Ovary (tissue), 9 donors: ENCODE results near the gene DIS3L2. TPM values are rescaled to one million over a fixed set of nuclear protein-coding genes. Genes with fewer than 3 reads are reported as not detected.
A peak's percentile ranks its signal among the peaks of the same experiment; 100 is the strongest.
"Not testable (repeated sequence)": the region's sequence is repeated elsewhere in the genome, so short reads cannot be mapped to it uniquely, and the experiment has no call there.

ENCODE experiments used
- DNase-seq, 5 donors: peaks; one replicate each; pipeline ENCODE4 v3.0.0-alpha.2; 2019 to 2020
- H3K27ac ChIP-seq, 2 donors: fragments of 200-600 bp; one replicate each; pipeline versions ENCODE4 v1.5.1 to v1.8.0; 2019 to 2022
- H3K27me3 ChIP-seq: fragments of 200-600 bp; one replicate; pipeline ENCODE4 v1.8.0; 2022
- H3K36me3 ChIP-seq: fragments of 200-600 bp; sonication (generic); one replicate; pipeline ENCODE4 v1.5.1; 2019
- H3K4me1 ChIP-seq: one replicate; pipeline ENCODE4 v1.8.1; 2013; ENCODE audit warnings: mild to moderate bottlenecking, moderate library complexity; ENCODE audit not compliant: insufficient read depth
- H3K4me3 ChIP-seq: fragments of 200-600 bp; sonication (generic); one replicate; pipeline ENCODE4 v1.5.1; 2017
- H3K9me3 ChIP-seq, 2 donors: fragments of 200-600 bp in 1 of 2; sonication (generic) in 1 of 2; one replicate each; pipeline versions ENCODE4 v1.5.1 to v1.8.1; 2013 to 2019; ENCODE audit warnings: mild to moderate bottlenecking in 1 of 2, moderate library complexity in 1 of 2
- EP300 ChIP-seq: sonication (generic); formaldehyde crosslinking; IDR thresholded peaks from one replicate; pipeline ENCODE4 v1.6.1; 2017; ENCODE audit warnings: antibody characterized with exemption
- POLR2A ChIP-seq: fragments of 450-650 bp; IDR thresholded peaks from one replicate; pipeline ENCODE4 v1.6.1; 2017; ENCODE audit warnings: antibody characterized with exemption, mild to moderate bottlenecking, moderate library complexity
- WGBS, 3 donors: extraction: QIAGEN DNeasy Blood & Tissue Kit in 1 of 3; methylation state at CpG; one replicate each; pipeline versions ENCODE4 v1.1.5 to v1.1.7; 2013 to 2017; 5-methylcytosine and 5-hydroxymethylcytosine counted together
- intact Hi-C, 4 donors: fragments of 100-400 bp; cut with DNase I; formaldehyde crosslinking; loops; one replicate each; pipeline versions ENCODE4 v1.11.0 to v1.15.1; 2022 to 2023
- polyA plus RNA-seq, 2 donors: library from polyadenylated mRNA; stranded (reverse); fragments of 200-250 nt in 1 of 2; fragments of 350-450 nt in 1 of 2; fragmentation: Illumina TruSeq in 1 of 2; extraction: RNeasy Lipid Tissue Mini Kit (QIAGEN cat#74804) in 1 of 2; gene quantifications; one replicate each; pipeline ENCODE4 v1.2.3, GENCODE V29; 2013 to 2014
- total RNA-seq, 7 donors: library from RNA; depleted of rRNA in 2 of 7; stranded (reverse); fragments of >200 nt in 2 of 7; fragmentation: NEBNext Ultra II Directional in 3 of 7; extraction: Animal tissue kit (Norgen Biotek cat#: 25700) in 3 of 7; gene quantifications; one replicate each; pipeline versions ENCODE4 v1.1.0 to v1.2.4, GENCODE V29; 2016 to 2023
- TF ChIP-seq, protein P1 (sequence below), 3 donors: fragments of 450-650 bp in 2 of 3; fragments of 200-600 bp in 1 of 3; IDR thresholded peaks; one replicate each; pipeline versions ENCODE4 v1.5.1 to v1.8.0; 2016 to 2022; ENCODE audit warnings: antibody characterized with exemption in 3 of 3, mild to moderate bottlenecking in 1 of 3
- donor health status: DM: no; HTN: no; CAD: no; lungs with moderate emphysema.
- donor health status: DM: no; HTN: no; CAD: no.
- donor health status: Bipolar disorder and iron deficiency.
- donor health status: DM: yes; HTN: yes; CAD: no.
- donor health status: DM: no; HTN: no; CAD: no.
- donor health status: DM: yes; HTN: yes; CAD: no.

The DIS3L2 gene
- total and polyA plus RNA-seq, 9 donors = 18.2 to 52.0 (median 32.8) TPM

DNA sequence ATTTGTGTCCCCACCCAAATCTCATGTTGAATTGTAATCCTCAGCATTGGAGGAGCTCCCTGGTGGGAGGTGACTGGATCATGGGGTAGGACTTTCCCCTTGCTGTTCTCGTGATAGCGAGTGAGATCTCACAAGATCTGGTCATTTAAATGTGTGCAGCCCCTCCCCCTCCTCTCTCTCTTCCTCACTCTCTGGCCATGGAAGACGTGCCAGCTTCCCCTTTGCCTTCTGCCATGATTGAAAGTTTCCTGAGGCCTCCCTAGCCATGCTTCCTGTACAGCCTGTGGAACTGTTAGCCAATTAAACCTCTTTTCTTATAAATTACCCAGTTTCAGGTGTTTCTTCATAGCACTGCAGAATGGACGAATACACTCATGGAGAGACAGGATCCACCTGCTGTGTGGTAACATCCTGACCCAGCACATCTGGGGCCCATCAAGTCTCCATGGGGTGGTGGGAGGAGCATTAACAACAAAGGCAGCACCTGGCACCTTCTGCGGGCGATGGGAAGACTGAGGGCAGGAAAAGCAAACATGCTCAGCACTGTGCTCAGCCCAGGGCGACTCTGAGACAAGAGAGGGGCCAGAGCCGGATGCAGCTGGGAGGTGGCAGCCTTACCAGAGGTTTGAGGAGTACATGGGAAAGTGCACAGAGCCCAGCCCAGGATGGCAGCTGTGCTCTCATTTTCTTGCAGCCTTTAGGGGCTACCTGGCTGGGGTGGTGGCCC, 400.8 kb downstream of the DIS3L2 start:
- intact Hi-C loops = no loop called here
- TF ChIP-seq, protein P1, sequence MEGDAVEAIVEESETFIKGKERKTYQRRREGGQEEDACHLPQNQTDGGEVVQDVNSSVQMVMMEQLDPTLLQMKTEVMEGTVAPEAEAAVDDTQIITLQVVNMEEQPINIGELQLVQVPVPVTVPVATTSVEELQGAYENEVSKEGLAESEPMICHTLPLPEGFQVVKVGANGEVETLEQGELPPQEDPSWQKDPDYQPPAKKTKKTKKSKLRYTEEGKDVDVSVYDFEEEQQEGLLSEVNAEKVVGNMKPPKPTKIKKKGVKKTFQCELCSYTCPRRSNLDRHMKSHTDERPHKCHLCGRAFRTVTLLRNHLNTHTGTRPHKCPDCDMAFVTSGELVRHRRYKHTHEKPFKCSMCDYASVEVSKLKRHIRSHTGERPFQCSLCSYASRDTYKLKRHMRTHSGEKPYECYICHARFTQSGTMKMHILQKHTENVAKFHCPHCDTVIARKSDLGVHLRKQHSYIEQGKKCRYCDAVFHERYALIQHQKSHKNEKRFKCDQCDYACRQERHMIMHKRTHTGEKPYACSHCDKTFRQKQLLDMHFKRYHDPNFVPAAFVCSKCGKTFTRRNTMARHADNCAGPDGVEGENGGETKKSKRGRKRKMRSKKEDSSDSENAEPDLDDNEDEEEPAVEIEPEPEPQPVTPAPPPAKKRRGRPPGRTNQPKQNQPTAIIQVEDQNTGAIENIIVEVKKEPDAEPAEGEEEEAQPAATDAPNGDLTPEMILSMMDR (IDR thresholded peaks at IDR 0.05) = no peak
- TF ChIP-seq POLR2A (no peak), EP300 (no peak)
- no peak overlapping the region for H3K27ac ChIP-seq
- H3K36me3 ChIP-seq = no peaks in the 10 kb centered on the region
- H3K4me3 ChIP-seq = no peak overlapping the region
- H3K4me1 ChIP-seq = no peaks in the 10 kb centered on the region
- peak in 1 of 5 donors; percentile 18 for DNase-seq
- WGBS, 3 donors = 86 to 88% (median 88%) methylated on average over 8 of the region's 8 CpGs
- no peaks in the 10 kb centered on the region for H3K9me3 ChIP-seq
- no peaks in the 10 kb centered on the region for H3K27me3 ChIP-seq

DNA sequence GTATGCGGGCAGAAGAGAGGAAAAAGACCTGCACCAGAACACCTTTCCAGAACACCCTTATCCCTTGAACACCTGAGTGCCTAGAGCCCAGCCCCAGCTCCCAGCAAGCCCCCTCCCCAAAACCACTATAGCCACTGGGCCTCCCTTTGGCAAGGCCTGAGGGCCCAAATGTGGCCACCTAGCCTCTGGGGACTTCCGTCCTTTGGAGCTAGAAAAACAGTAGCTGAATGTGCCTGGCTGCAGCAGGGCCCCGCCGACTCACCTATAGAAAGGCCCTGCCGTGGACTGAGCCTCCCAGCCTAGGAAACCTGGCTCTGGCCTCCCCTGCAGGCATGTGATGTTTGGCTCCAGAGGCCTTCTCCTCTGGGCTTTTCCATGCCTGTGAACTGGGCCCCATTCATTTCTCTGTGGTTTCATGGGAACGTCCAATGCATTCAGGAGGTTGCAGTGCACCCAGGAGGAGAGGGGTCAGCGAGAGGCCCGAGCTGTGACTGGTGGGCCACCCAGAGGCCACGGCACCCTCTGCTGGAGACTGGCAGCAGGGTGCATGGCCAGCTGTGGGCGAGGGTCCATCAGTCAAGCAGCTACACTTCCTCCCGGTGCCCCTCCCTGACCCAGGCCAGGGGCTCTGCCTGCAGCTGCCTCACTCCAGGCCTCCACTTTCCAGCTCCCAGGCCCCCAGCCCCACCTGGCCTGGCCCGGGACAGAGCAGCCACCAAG, 401.7 kb downstream of the DIS3L2 start:
- H3K27ac ChIP-seq, H3K4me1 ChIP-seq, H3K27me3 ChIP-seq, H3K4me3 ChIP-seq, H3K36me3 ChIP-seq, H3K9me3 ChIP-seq, intact Hi-C loops: not testable (repeated sequence)
- 80 to 88% (median 81%) methylated on average over 9 to 12 of the region's 12 CpGs for WGBS, 3 donors
- DNase-seq = peak in 1 of 5 donors; percentile 21

DNA sequence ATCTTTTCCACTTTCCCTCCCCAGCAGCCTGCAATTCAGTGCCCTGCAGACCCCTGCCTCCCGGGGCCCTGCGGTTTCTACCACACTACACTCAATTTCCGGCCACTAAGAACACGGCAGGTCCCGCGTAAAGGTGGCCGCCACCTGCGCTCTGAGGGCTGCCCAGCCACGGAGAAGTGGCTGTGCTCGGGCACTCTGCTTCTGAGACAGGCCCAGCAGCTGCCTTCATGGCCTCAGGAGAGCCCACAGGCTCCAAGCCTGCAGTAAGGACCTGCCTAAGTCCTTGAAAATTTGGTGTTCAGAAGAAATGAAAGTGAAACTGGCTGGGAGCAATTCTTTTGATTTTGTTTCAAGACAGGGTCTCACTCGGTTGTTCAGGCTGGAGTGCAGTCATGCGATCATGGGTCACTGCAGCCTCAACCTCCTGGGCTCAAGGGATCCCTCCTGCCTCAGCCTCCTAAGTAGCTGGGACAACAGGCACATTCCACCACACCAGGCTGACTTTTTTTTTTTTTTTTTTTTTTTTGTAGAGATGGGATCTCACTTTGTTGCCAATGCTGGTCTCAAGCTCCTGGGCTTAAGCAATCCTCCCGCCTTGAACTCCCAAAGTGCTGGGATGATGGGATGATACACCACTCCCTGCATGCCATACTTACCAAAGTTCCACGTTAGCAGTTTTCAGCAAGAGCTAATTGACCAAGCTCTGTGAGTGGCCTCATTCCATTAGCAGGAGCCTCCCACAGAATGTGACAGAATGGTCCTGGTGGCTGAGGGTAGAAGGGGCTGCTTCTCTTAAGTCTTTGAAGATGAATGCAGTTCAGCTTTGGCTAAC, 402.5 kb downstream of the DIS3L2 start:
- H3K27me3 ChIP-seq = no peaks in the 10 kb centered on the region
- no peaks in the 10 kb centered on the region for H3K9me3 ChIP-seq
- no peaks in the 10 kb centered on the region for H3K4me1 ChIP-seq
- TF ChIP-seq, protein P1 (IDR thresholded peaks at IDR 0.05) = no peak
- no peak for TF ChIP-seq EP300
- no peak for TF ChIP-seq POLR2A
- no peaks in the 10 kb centered on the region for H3K36me3 ChIP-seq
- DNase-seq = peak in 1 of 5 donors; percentile 21
- WGBS, 3 donors = 56 to 67% (median 66%) methylated on average over 14 of the region's 14 CpGs
- H3K4me3 ChIP-seq = no peak overlapping the region
- H3K27ac ChIP-seq = no peak overlapping the region
- intact Hi-C loops = no loop called here

DNA sequence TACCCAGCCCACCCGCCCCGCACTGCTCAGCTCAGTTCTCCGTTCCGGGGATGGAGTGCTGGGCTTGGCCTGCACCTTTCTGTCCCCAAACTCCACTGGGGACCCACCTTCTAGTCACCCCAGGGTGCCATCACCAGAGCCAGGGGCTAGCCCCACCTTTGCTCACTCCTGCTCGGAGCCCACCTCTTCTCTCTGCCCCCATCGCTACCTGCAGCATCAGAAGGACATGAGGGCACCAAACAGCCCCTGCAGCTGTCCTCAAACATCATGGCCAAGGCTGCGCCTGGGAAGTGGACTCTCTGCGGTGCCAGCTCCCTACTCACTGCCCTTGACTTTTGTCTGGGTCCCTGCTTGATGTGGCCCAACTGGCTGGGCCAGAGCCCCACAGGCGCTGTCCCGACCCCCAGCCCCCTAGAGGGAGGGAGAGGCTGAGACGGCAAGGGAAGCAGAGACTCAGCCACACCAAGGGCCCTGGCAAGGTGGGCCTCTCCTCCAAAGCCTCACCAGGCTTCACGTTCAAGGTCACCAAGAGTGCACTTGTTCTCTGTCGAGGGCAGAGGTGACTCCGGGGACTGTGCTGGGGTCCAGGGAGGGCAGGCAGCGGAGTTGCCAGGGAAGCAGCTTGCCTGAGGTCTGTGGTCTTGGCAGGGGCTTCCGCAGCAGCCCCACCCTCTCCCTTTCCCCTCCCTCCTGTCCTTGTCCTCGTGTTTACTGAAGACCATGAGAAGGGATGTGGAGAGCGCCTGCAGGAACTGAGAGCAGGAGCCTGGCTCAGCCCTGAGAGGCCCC, 403.5 kb downstream of the DIS3L2 start:
- H3K4me1 ChIP-seq, H3K4me3 ChIP-seq, H3K27me3 ChIP-seq, H3K27ac ChIP-seq, H3K36me3 ChIP-seq, intact Hi-C loops, H3K9me3 ChIP-seq: not testable (repeated sequence)
- DNase-seq = peak in 1 of 5 donors; percentile 31
- WGBS, 3 donors = 77 to 85% (median 78%) methylated on average over 18 of the region's 18 CpGs
